ENCODE measurements around the gene C16orf82.

C16orf82 gene

GRCh38 chr16:27107185-27107592, 40.5 kb downstream of the C16orf82 start:
- Histone ChIP-seq H3K4me1 (no peaks in the 10 kb centered on the region), H3K4me3 (ENCODE audit: low read depth, low read length) (no peak overlapping the region), H3K9me3 (no peaks in the 10 kb centered on the region), H3K27me3 (no peaks in the 10 kb centered on the region), H3K36me3 (no peaks in the 10 kb centered on the region)
- DNase-seq = no peak
- TF ChIP-seq CTCF (IDR thresholded peaks at IDR 0.05; ENCODE audit: low read depth, low read length) = no peak

- no peaks in the 10 kb centered on the region for H3K4me1 ChIP-seq
- no peaks in the 10 kb centered on the region for H3K27me3 ChIP-seq
- no peak for DNase-seq
- H3K9me3 ChIP-seq = no peaks in the 10 kb centered on the region
- no peaks in the 10 kb centered on the region for H3K36me3 ChIP-seq
- TF ChIP-seq CTCF (IDR thresholded peaks at IDR 0.05; ENCODE audit: low read depth, low read length) = no peak
- H3K4me3 ChIP-seq (ENCODE audit: low read depth, low read length) = no peak overlapping the region
These were observed 41.5 kb downstream of the C16orf82 start for GRCh38 chr16:27108051-27108770.

DNA sequence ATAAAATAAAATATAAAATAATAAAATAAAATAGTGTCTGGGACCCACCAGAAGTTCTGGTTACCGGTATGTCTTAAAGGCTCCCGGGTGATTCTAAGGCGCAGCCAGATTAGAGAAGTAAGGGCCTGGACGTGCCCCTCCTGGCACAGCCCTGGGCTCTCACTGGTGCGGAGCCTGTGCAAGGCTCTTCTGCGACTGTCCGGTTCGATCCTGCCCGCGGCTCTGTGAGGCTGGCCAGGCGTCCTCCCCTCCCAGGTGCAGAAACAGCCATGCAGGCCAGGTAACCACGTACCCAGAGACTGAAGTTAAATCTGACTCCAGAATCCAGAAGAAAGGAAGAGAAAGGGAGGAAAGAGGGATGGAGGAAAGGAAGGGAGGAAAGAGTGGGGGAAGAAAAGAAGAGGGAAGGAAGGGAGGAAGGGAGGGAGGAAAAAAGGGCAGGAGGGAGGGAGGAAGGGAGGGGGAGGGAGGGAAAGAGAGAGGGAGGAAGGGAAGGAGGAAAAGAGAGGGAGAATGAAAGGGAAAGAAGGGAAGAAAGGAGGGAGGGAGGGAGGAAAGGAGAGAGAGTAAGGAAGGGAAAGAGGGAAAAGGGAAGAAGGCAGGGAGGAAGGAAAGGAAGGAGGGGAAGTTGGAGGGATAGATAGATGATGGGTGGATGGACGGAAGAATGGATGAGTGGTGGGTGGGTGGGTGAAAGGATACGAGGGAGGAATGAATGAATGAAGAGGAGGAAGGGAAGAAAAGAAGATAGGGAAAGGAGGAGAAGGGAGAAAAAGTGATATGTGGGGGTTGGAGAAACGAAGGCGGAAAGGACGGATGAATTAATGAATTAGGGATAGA, 42.3 kb downstream of the C16orf82 start:
- Histone ChIP-seq H3K9me3 (no peaks in the 10 kb centered on the region), H3K27me3 (no peaks in the 10 kb centered on the region), H3K36me3 (no peaks in the 10 kb centered on the region), H3K4me1 (no peaks in the 10 kb centered on the region), H3K4me3 (ENCODE audit: low read depth, low read length) (no peak overlapping the region)
- no peak for DNase-seq
- TF ChIP-seq CTCF (IDR thresholded peaks at IDR 0.05; ENCODE audit: low read depth, low read length) = no peak

GRCh38 chr16:27109666-27110523, 43.2 kb downstream of the C16orf82 start:
- no peaks in the 10 kb centered on the region for H3K27me3 ChIP-seq
- TF ChIP-seq CTCF (IDR thresholded peaks at IDR 0.05; ENCODE audit: low read depth, low read length) = peak; percentile 61
- H3K9me3 ChIP-seq = no peaks in the 10 kb centered on the region
- DNase-seq = peak; percentile 78
- H3K4me1 ChIP-seq = no peaks in the 10 kb centered on the region
- H3K36me3 ChIP-seq = no peaks in the 10 kb centered on the region
- peak overlapping the region; percentile 40 for H3K4me3 ChIP-seq (ENCODE audit: low read depth, low read length)

GRCh38 chr16:27110524-27110896, 43.8 kb downstream of the C16orf82 start:
- H3K4me3 ChIP-seq (ENCODE audit: low read depth, low read length) = 0 out of 2 replicates have a peak overlapping the region, but pooled peaks have one; percentile 40
- no peak for TF ChIP-seq CTCF (IDR thresholded peaks at IDR 0.05; ENCODE audit: low read depth, low read length)
- H3K27me3 ChIP-seq = no peaks in the 10 kb centered on the region
- no peaks in the 10 kb centered on the region for H3K9me3 ChIP-seq
- no peaks in the 10 kb centered on the region for H3K36me3 ChIP-seq
- DNase-seq = no peak
- H3K4me1 ChIP-seq = no peaks in the 10 kb centered on the region

All from BE2C (cell line).